Upper lobe of left lung (tissue), 6 donors: ENCODE data around the gene CACNB3. TPM values are rescaled to one million over a fixed set of nuclear protein-coding genes. Genes with fewer than 3 reads are reported as not detected.

Source experiments
- ATAC-seq, 2 donors: fragments of 200-7000 bp; cut with Tn5 transposase; one replicate each; pipeline ENCODE4 v1.9.1; 2022; ENCODE audit warnings: mild to moderate bottlenecking in 2 of 2, moderate library complexity in 2 of 2; ENCODE audit not compliant: low FRiP score in 2 of 2
- DNase-seq, 2 donors: peaks; one replicate each; pipeline ENCODE4 v3.0.0-alpha.2; 2019 to 2020
- H3K27ac ChIP-seq, 4 donors: fragments of 200-600 bp; sonication (generic); one replicate each; pipeline ENCODE4 v1.5.1; 2016 to 2019
- H3K27me3 ChIP-seq, 4 donors: fragments of 200-600 bp; sonication (generic); one replicate each; pipeline ENCODE4 v1.5.1; 2017 to 2019
- H3K36me3 ChIP-seq, 4 donors: fragments of 200-600 bp; sonication (generic); one replicate each; pipeline ENCODE4 v1.5.1; 2016 to 2019
- H3K4me1 ChIP-seq, 4 donors: fragments of 200-600 bp; sonication (generic); one replicate each; pipeline ENCODE4 v1.5.1; 2018 to 2019
- H3K4me3 ChIP-seq, 4 donors: fragments of 200-600 bp; sonication (generic); one replicate each; pipeline ENCODE4 v1.5.1; 2017 to 2019; ENCODE audit warnings: mild to moderate bottlenecking in 2 of 4, moderate library complexity in 1 of 4
- H3K9me3 ChIP-seq, 4 donors: fragments of 200-600 bp; sonication (generic); one replicate each; pipeline ENCODE4 v1.5.1; 2018 to 2019
- EP300 ChIP-seq, 4 donors: sonication (generic); formaldehyde crosslinking; IDR thresholded peaks; one replicate each; pipeline ENCODE4 v1.5.1; 2017; ENCODE audit warnings: antibody characterized with exemption in 4 of 4, control low read depth in 2 of 4
- POLR2A ChIP-seq, 4 donors: fragments of 450-650 bp; IDR thresholded peaks; one replicate each; pipeline ENCODE4 v1.5.1; 2016 to 2017; ENCODE audit warnings: antibody characterized with exemption in 4 of 4, mild to moderate bottlenecking in 2 of 4
- POLR2AphosphoS5 ChIP-seq, 2 donors: sonication (generic); formaldehyde crosslinking; IDR thresholded peaks; one replicate each; pipeline ENCODE4 v1.5.1; 2017; ENCODE audit warnings: antibody characterized with exemption in 2 of 2
- WGBS, 2 donors: methylation state at CpG; one replicate each; pipeline ENCODE4 v1.1.5; 2017 to 2018; 5-methylcytosine and 5-hydroxymethylcytosine counted together
- total RNA-seq, 6 donors: library from RNA; depleted of rRNA in 4 of 6; stranded (reverse); fragments of >200 nt in 4 of 6; gene quantifications; one replicate each; pipeline versions ENCODE4 v1.1.0 to v1.2.1, GENCODE V29; 2016 to 2021
- TF ChIP-seq, protein P1 (sequence below), 6 experiments: fragments of 450-650 bp in 4 of 6; fragments of 200-600 bp in 2 of 6; sonication (generic) in 2 of 6; IDR thresholded peaks; one replicate each; pipeline ENCODE4 v1.5.1; 2016 to 2019; ENCODE audit warnings: antibody characterized with exemption in 6 of 6
- donor health status: DM: no; HTN: no; CAD: no; lungs with moderate emphysema.
- donor health status: DM: no; HTN: yes; CAD: no; lungs with severe emphysema.

Gene CACNB3
- total RNA-seq, 6 donors from 2014 or later: 9.1 to 21.2 (median 14.3) TPM

DNA sequence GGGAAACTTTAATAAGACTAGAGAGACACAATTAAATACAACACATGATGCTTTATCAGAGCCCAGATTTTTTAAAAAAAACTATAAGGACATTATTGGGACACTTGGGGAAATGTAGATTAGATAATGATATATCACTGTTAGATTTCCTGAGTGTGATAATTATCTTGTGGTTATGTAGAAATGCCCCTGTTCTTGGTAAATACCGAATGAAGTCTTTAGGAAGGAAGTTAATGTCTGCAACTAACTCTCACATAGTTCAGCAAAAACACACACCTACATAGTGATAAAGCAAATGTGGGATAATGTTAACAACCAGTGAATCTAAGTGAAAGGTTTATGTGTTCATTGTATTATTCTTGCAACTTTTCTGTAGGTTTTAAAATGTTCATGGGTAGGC lies 14.6 kb upstream of the CACNB3 start:
- ATAC-seq (no peak), DNase-seq (no peak)
- Histone ChIP-seq H3K36me3 (no peaks in the 10 kb centered on the region), H3K4me3 (no peak overlapping the region), H3K27ac (no peak overlapping the region), H3K4me1 (no peaks in the 10 kb centered on the region), H3K27me3 (peaks cover 0 to 4% (median 0%) of the 10 kb centered on the region in 4 donors), H3K9me3 (no peaks in the 10 kb centered on the region)
- WGBS, 2 donors: 41 to 42% methylated on average over 1 of the region's 1 CpG
- TF ChIP-seq EP300 (IDR thresholded peaks at IDR 0.05) (no peak), POLR2AphosphoS5 (IDR thresholded peaks at IDR 0.05) (no peak), POLR2A (IDR thresholded peaks at IDR 0.05) (no peak)
- TF ChIP-seq, protein P1, sequence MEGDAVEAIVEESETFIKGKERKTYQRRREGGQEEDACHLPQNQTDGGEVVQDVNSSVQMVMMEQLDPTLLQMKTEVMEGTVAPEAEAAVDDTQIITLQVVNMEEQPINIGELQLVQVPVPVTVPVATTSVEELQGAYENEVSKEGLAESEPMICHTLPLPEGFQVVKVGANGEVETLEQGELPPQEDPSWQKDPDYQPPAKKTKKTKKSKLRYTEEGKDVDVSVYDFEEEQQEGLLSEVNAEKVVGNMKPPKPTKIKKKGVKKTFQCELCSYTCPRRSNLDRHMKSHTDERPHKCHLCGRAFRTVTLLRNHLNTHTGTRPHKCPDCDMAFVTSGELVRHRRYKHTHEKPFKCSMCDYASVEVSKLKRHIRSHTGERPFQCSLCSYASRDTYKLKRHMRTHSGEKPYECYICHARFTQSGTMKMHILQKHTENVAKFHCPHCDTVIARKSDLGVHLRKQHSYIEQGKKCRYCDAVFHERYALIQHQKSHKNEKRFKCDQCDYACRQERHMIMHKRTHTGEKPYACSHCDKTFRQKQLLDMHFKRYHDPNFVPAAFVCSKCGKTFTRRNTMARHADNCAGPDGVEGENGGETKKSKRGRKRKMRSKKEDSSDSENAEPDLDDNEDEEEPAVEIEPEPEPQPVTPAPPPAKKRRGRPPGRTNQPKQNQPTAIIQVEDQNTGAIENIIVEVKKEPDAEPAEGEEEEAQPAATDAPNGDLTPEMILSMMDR (IDR thresholded peaks at IDR 0.05): no peak

DNA sequence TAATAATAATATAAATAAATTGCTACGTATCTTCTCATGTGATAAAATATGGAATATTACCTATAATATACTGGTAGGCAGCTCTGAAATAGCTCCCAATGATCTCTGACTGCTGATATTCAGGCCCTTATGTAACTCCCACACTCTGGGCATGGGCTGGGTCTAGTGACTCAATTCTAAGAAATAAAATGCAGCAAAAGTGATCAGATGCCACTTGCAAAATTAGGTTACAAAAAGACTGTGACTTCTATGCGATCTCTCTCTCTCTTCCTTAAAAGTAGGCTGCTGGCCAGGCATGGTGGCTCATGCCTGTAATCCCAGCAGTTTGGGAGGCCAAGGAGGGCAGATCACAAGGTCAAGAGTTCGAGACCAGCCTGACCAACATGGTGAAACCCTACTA lies 10.3 kb upstream of the CACNB3 start:
- DNase-seq (no peak), ATAC-seq (no peak)
- TF ChIP-seq, protein P1 (IDR thresholded peaks at IDR 0.05): no peak
- TF ChIP-seq POLR2A (IDR thresholded peaks at IDR 0.05): no peak
- TF ChIP-seq POLR2AphosphoS5 (IDR thresholded peaks at IDR 0.05): no peak
- no peak for TF ChIP-seq EP300 (IDR thresholded peaks at IDR 0.05)

DNA sequence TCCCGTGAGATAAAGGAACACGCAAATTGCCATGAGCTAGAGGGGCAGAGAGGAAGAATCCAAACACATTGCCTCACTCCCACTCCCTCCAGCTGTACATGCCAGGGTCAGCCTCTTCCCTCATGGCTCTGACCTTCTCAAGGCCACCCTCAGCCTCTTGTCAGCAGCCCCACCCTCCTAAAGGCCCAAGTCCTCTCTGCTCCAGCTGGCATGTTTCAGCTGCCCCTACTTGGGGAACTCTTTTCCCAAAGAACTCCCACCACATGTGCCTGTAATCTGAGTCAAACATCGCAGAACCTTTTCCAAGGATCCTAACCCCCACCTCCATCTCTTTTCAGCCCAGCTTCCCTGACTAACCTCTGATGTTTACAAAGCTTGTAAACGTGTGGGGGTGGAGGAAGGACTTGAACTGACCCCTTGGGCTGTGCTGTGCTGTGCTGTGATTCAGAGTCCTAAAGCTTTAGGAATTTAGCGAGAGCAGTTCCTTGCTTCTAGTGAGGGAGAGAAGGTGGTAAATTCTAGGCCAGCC lies 7.3 kb upstream of the CACNB3 start:
- WGBS, 2 donors: 58 to 61% methylated on average over 5 of the region's 5 CpGs
- H3K27ac ChIP-seq: peak overlapping the region in 3 of 4 donors; percentile 30 to 45 (median 31)
- H3K4me3 ChIP-seq: no peak overlapping the region
- H3K27me3 ChIP-seq: no peaks in the 10 kb centered on the region
- H3K9me3 ChIP-seq: no peaks in the 10 kb centered on the region
- no peak for ATAC-seq
- TF ChIP-seq, protein P1 (IDR thresholded peaks at IDR 0.05): no peak
- no peak for TF ChIP-seq EP300 (IDR thresholded peaks at IDR 0.05)
- TF ChIP-seq POLR2AphosphoS5 (IDR thresholded peaks at IDR 0.05): no peak
- TF ChIP-seq POLR2A (IDR thresholded peaks at IDR 0.05): no peak
- peaks cover 4 to 23% (median 15%) of the 10 kb centered on the region in 4 donors for H3K4me1 ChIP-seq
- no peaks in the 10 kb centered on the region for H3K36me3 ChIP-seq
- no peak for DNase-seq

More for the DNA sequence above, 10.3 kb upstream of the CACNB3 start:
- no peak overlapping the region for H3K4me3 ChIP-seq
- no peaks in the 10 kb centered on the region for H3K36me3 ChIP-seq
- no peak overlapping the region for H3K27ac ChIP-seq
- H3K4me1 ChIP-seq: peaks cover 0 to 5% (median 0%) of the 10 kb centered on the region in 4 donors
- no peaks in the 10 kb centered on the region for H3K9me3 ChIP-seq
- WGBS, 2 donors: 78 to 98% methylated on average over 3 of the region's 3 CpGs
- no peaks in the 10 kb centered on the region for H3K27me3 ChIP-seq

DNA sequence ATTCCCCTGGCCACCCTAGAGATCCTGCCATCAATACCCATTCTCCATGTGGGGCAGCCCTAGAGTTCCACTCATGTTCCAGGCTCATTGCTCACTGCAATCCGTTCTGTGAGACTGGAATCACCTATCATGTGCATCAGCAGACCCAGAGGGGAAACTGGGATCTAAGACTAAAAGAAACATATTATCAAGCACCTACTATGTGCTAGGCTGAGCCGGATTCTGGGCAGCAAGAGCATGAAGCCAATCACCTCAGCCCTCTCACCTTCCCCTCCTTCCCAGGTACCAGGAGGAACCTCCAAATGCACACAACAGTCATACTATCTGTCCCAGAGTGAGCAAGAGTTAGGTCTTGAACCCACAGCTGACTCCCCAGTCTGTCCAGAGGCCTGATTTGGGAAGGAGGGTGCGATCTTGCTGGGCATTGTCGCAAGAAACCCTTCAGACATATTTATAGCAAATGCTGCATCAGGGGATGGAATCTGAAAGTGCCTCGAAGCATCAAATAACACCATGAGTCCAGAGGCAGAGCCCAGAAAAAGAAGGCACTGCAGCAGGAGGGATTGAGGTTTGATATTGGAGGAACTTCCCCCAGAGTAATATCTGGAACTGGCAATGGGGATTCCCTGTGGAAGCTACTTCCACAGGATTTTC lies 6.7 kb upstream of the CACNB3 start:
- no peak for DNase-seq
- Histone ChIP-seq H3K4me3 (no peak overlapping the region), H3K36me3 (no peaks in the 10 kb centered on the region), H3K9me3 (no peaks in the 10 kb centered on the region), H3K27ac (peak overlapping the region in 2 of 4 donors; percentile 30 to 45), H3K27me3 (no peaks in the 10 kb centered on the region), H3K4me1 (peaks cover 9 to 29% (median 19%) of the 10 kb centered on the region in 4 donors)
- ATAC-seq: no peak
- TF ChIP-seq, protein P1 (IDR thresholded peaks at IDR 0.05): no peak
- no peak for TF ChIP-seq POLR2AphosphoS5 (IDR thresholded peaks at IDR 0.05)
- no peak for TF ChIP-seq EP300 (IDR thresholded peaks at IDR 0.05)
- TF ChIP-seq POLR2A (IDR thresholded peaks at IDR 0.05): no peak
- 76 to 89% methylated on average over 3 to 5 of the region's 5 CpGs for WGBS, 2 donors
